ENCODE results near the gene SNAP47.
"Not testable (repeated sequence)": the region's sequence is repeated elsewhere in the genome, so short reads cannot be mapped to it uniquely, and the experiment has no call there.

SNAP47 gene, protein sequence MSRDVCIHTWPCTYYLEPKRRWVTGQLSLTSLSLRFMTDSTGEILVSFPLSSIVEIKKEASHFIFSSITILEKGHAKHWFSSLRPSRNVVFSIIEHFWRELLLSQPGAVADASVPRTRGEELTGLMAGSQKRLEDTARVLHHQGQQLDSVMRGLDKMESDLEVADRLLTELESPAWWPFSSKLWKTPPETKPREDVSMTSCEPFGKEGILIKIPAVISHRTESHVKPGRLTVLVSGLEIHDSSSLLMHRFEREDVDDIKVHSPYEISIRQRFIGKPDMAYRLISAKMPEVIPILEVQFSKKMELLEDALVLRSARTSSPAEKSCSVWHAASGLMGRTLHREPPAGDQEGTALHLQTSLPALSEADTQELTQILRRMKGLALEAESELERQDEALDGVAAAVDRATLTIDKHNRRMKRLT

DNA sequence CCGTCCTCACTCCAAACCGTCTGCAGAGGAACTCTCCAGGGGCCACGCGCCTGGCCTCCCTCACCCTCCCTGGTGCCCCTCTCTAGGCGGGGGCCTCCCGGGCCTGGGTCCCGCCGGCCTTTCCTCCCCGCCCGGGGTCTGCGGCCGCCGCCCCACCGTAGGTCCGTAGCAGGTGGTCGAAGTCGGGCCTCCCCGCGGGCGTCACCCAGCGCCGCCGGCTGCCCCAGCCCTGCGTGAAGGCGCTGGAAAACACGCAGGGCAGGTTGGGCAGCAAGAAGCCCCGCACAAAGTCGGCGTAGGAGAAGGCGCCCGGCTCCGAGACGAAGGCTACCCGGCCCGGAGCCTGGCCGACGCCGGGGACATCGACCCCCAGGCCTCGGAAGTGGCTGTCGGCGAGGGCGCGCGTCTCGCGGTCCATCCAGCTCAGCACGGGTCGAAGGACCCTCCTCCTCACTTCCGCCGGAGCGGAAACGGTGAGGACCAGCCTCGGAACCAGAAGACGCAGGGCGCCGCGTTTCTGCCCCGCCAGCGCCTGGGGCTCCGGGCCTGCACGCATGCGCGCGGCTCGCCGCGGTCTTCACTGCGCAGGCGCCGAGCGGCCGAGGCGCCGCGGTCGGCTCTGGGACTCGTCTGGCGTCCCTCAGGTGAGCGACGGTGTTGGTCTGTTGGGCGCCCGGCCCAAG, at the start of gene SNAP47, which contains the start of gene JMJD4:
TSS of gene SNAP47 (plus strand) at position 580 of the 683 bp plus-strand sequence. CDS start 12,302 bp downstream, outside the sequence.
TSS of gene JMJD4 (minus strand) at position 447 of the 683 bp plus-strand sequence. CDS start at position 418, 29 bp downstream.
- DNase-seq, result peak; percentile 40

DNA sequence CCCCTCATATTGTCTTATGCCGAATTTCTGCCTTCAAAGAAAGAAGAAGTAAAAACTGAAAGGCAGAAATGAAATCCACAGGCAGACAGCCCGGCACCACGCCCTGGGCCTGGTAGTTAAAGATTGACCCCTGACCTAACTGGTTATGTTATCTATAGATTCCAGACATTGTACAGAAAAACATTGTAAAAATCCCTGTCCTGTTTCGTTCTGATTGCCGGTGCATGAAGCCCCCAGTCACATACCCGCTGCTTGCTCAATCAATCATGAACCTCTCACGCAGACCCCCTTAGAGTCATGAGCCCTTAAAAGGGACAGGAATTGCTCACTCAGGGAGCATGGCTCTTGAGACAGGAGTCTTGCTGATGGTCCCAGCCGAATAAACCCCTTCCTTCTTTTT, 49.4 kb upstream of the SNAP47 start:
- DNase-seq, result no peak

DNA sequence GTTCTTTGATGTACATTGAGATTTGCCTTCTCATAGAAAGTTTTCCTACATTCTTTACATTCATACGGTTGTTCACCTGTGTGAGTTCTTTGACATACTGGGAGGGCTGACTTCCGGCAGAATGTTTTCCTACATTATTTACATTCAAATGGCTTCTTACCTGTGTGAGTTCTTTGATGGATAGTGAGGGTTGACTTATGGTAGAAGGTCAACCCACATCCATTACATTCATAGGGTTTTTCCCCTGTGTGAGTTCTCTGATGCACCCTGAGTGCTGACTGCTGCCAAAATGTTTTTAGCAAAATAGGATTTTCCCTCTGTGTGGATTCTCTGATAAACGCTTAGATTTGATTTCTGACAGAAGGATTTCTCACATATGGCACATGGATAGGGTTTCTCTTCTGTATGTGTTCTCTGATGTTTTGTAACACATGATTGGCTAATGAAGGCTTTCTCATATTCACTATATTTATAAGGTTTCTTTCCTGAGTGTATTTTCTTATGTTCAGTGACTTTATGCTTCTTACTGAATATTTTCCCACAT, 37.8 kb upstream of the SNAP47 start:
- no peak for DNase-seq

DNA sequence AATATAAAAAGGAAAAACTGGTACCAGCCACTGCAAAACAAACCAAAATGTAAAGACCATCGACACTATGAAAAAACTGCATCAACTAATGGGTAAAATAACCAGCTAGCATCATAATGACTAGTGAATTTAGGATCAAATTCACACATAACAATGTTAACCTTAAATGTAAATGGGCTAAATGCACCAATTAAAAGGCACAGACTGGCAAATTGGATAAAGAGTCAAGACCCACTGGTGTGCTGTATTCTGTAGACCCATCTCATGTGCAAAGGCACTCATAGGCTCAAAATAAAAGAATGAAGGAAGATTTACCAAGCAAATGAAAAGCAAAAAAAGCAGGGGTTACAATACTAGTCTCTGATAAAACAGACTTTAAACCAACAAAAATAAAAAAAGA, 33.6 kb upstream of the SNAP47 start:
- not testable (repeated sequence) for DNase-seq

DNA sequence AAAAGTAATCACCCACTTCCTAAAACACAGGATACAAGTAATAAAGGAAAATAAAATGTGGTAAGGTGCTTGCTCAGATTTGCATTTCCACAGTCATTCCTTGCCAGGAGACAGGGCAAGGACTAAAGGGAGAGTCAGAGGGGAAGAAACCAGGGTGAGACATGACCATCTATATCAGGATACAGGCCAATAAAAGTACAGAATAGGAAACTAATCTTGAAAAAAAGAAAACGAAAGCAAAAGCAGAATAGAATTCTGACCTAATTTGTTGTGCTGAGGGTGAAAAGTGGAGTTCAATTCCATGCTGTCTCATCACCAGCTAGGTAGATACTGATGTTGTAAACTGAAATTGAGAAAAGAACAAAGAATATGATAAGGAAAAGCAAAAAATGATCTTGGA, 27.4 kb upstream of the SNAP47 start:
- no peak for DNase-seq

DNA sequence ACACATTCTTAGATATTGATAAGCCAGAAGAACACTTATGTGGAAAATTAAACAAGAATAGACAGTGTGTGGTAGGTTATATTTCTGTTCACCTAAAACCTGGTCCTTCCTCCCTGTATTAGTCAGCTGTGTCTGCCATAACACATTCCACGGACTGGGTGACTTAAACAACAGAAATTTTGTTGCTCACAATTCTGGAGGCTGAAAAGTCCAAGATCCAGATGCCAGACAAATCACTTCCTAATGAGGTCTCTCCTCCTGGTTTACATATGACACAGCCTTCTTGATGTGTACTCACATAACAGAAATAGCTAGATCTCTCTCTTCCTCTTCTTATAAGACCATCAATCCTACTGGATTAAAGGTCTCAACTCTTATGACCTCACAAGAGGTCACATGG, 25.8 kb upstream of the SNAP47 start:
- DNase-seq, result no peak

DNA sequence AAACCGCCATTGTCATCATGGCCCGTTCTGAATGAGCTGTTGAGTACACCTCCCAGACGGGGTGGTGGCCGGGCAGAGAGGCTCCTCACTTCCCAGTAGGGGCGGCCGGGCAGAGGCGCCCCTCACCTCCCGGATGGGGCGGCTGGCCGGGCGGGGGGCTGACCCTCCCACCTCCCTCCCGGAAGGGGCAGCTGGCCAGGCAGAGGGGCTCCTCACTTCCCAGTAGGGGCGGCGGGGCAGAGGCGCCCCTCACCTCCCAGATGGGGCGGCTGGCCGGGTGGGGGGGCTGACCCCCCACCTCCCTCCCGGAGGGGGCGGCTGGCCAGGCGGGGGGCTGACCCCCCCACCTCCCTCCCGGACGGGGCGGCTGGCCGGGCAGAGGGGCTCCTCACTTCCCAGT, 24.8 kb upstream of the SNAP47 start:
- DNase-seq, result not testable (repeated sequence)

DNA sequence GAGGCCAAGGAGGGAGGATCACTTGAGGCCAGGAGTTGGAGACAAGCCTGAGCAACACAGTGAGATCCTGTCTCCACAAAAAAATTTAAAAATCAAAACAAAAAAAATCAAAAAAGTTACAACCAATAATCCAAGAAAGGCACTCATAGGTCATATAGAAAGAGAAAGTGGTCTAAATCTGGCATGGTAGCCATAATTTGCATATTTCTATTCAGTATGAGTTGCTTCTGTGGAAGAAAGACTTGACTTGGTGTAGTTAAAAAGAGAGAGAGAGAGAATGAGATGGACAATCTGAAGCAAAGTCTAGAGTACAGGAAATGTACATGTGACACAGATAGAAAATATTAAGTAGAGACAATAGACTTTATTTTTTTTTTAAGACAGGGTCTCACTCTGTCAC, 22.6 kb upstream of the SNAP47 start:
- no peak for DNase-seq

DNA sequence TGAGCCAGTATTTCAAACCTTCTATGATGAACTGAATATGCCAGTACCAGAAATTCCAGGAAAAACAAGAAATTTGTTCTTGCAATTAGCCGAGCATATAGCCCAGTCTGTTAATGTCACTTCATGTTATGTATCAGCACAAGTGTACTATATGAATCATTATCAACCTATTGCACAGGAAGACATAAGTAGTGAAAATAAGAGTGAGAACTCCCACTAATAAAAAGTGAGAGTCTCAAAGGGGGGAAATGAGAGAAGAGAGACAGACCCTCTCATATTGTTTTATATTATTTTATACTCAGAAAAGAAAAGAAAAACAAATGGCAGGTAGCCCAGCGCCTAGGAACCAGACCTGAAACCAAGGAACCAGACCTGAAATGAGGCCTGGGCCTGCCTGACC, 16.3 kb upstream of the SNAP47 start:
- no peak for DNase-seq

DNA sequence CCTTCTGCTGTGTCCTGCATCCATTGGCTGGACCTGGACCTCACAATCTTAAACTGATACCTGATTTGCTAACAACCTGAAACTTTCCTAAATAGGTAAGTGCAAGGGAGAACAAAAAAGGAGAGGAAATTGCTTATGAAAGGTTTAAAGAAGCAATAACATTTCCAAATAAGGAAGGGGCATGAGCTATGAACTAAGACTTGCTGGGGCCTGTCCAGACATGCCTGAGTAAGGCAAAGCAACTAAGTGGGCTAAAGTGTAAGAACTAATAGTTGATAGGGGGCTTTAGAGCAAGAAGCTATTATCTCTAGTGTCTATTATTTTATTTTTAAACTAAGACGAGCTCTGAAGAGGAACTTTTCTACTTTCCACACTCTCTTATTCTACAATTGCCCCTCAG, 11.8 kb upstream of the SNAP47 start:
- DNase-seq, result no peak

DNA sequence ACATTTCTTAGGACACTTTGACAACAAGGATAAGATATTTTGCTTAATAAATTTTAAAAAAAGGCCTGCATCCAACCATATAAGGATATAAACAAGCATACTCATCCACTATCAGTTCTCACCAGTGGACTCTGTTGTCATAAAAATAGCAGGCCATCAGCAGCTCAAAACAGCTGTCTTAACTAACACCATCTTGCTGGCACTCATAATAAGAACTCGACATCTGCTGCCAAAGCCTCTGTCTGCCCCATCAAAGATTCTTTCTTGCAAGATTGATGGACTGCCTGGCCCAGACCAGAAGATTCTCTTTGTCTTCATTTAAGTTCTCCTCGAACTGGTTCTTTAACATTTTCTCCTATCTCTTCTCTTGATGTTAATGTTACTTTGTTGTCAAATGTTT, 10.2 kb upstream of the SNAP47 start:
- DNase-seq, result peak; percentile 20

DNA sequence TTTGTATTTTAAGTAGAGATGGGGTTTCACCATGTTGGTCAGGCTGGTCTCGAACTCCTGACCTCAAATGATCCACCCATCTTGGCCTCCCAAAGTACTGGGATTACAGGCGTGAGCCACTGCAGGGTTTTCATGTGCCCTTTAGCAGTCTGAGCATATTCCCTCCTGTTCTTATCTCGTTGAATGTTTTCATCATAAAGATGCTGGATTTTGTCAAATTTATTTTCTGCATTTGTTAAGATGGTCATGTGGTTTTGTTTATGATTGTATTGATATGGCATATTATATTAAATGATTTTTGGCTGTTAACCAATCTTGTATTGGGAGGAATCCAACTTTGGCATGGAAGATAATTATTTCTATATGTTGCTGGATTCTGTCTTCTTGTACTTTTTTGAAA, 8.9 kb upstream of the SNAP47 start:
- DNase-seq, result no peak

DNA sequence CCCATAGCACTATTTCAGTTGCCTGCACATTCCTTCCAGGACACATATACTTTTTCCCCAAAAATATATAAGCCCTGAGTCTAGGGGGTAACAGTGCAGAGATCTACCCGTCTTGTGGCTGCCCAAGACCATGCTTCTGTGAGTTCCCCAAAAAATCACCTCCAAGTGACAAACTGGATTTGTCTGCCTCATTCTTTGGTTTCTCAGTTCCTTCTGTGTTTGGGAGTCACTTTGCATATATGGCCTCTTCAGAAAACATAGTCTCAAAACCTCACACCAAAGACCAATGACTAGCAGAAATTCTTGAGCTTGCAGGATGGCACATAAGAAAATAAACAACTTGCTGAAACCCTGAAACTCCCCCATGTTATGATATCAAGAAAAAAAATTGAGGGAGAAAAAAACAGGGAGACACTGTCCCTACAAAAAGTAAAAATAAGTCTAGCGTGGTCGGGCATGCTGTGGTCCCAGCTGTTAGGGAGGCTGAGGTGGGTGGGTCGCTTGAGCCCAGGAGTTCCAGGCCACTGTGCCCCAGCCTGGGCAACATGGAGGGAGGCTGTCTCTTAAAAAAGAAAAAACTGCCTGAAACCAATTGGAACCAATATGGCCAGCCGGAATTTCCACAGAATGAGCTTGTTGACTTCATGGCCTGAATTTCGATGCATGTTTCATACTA, 8.2 kb upstream of the SNAP47 start:
- DNase-seq, result no peak

DNA sequence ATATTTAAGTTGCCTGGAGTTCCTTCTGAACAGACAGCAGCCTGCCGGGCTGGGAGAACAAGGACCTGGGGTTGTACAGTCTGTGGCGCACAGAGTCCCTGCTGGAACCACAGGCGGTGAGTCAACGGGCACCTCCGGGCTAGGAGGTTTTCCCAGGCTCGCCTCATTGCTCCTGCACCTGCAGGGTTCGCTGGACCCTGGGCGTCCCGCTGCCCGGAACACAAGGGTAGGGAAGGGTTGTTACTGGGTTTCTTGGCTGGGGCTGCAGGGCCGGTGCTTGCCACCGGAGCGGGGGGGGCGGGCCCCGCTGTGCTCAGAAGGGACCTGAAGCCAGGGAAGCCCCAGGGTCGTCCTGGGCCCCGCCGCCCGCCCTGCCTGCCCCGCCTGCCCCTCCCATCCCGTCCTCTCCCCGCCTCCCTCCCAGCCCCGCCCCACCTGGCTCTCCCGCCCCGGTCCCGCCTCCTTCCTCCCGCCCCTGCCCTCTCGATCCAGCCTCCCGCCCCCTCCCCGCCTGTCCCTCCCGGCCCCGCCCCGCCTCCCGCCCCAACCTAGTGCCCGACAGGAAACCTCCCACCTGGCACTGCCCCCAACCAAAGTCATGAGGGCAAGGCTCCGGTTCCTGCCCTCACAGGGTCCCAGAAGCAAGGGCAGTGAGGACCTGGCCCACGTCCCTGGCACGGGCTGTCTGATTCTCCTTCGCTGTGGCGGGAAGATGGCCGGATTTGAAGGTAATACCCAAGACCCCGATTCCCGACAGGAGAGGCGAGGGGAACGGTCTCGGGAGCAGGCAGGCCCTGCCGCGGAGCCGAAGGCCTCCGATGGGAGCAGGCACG, 7.0 kb upstream of the SNAP47 start:
- DNase-seq, result no peak

DNA sequence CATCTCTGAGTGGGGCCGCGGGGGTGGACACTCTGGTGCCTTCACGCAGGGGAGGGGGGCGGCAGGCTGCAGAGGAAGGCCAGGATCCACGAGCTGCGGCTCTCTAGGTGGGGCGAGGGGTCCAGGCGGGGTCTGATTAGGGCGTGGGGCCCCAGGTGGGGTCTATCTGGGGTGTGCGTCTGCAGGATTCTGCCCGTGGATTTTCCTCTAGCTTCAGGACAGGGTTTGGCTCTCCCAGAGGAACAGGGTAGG, 6.4 kb upstream of the SNAP47 start:
- DNase-seq, result no peak

DNA sequence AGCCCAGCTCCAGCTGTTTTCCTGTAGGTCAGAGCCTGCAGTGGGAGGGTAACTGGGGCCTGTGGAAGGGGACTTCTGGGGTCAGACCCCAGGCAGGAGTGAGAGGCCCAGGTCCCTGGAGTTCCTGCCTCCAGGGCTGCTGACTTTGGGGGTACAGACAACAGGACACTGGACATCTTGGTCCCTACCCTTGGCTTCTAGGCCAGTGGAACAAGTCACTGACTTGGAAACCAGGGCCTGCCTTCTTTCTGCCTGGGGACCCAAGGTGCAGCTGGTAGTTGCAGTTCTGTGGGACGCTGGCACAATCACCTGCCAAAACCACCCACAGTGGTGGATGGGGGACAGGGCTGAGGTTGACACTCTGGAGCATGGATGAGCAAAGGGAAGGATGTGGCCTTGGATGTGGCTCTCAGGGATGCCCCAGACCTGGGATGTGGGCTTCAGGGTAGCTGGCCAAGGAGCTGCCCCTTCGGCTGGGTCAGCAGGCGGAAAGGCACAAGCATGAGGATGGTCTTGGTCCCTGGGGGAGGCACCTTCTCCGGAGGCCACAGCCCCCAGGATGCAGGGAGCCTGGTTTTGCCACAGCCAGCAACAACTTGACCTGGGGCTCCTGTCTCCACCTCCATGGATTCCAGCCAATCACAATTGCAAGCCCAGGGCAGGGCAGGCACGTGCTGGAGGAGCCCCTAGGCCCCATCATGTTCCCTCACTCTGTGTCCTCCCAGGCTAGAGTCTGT, 5.9 kb upstream of the SNAP47 start:
- DNase-seq, result no peak

DNA sequence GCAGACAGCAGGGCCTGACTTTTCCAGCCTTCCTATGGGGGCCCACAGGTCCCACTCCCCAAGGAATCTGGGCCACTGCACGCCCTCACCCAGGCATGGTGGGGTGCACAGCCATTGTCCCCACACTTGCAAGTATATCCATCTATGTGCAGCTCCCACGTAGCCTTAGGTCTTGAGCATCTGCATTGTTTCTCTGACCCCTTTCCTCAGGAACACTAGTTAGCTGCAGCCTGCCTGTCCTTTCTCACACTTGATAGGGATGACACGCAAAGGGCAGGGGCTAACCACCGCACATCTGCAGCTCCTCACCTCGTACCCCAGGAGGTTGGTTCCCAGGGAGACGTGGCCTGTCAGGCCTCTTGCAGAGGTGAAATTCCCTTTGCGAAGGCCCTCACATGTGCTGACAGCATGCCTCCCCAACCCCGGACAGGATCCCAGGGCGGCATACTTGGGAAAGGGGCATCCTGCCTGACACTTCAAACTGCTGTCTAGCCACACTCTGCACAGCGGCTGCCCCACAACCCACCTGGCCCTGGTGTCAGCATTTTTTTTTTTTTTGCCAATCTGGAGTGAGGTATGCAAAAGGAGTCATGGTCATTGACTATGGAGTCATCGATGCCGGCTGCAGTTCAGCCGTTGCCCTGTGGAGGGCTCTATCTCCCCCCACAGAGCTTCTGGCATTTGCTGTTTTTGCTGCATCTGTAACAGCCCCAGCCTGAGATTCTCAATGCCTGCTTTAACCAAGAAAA, 5.2 kb upstream of the SNAP47 start:
- DNase-seq, result no peak

DNA sequence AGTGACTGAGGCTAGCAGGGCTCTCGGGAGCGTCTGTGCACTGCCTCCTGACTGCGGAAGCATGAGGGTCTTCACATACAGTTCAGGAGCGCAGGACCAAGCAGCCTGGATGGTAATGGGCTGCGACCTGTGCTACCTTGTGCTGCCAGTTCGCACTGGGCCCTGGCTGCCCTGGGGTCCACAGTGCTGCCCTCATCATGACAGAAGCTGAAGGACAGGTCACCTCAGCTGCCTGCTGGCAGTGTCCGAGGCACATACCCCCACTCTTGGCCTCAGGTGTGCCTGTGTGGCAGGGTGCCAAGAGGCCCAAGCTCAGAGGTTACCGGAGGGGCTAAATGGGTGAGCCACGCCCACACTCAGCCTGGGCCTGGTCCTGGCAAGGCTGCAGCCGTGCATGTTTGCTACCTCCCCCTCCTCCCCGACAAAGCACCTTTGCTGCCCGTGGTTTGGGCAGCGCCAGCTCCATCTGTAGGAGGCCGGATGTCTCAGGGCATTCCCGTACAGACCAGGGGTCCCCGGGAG, 4.5 kb upstream of the SNAP47 start:
- DNase-seq, result no peak

DNA sequence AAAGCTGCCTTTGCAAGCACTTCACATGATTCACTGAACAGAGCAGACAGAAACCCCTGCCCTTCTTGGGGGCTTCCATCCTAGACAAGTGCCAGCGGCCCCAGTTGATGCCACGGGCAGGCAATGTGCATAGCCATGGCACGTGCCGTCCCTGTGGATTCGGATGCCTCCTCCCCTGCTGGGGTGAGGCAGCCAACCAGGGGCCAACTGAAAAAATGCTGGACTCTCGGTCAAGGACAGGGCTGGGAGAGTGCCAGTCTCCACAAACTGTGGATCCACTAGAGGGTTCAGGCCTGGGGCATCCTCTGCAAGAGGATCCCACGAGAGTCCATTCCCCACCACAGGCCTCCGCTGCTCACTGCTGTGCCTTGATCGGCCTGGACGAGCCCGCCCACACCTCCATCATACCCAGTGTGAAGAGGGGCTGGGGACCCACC, 4.0 kb upstream of the SNAP47 start:
- no peak for DNase-seq

DNA sequence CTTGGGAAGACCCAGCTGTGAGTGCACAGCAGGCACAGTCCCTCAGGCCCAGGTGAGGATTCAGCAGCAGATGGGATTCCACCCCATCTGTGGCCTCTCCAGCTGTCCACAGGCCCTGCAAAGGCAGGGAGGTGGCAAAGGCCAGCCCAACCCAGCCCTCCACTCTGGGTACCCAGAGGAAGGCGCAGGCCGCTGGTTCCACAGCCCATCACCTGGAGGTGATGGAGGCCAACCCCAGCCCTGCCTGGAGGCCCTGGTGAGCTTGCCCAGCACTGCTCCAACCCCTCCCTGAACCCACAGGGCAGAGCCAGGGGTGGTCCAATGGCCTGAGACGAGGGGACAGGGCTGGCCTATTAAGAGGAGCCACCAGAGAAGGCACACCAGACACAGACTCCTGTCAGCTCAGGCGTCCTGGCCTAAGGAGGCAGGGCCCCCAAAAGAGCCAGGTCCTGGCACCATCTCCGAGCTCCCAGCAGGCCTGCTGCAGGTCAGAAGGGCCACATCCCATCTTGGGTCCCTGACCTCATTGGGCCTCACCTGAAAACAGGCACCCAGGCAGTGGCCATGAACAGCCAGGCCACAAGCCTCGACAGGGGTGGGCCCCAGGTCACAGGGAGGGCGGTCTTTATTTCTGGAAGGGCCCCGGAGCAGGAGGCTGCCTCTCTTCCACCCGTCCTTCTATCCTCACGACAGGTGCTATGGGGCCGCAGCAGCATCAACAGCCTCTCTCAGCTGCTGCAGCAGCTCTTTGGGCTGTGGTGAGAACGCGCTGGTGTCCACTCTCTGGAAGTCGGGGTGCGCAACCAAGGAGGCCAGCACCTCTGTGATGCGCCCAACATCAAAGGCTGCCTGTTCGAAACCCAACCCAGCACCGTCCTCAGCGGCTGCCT, 3.3 kb upstream of the SNAP47 start:
- no peak for DNase-seq

Data from NCI-H524 treated with DMSO at 0.1 percent for 48 hours (cell line).